Esophagus muscularis mucosa (tissue), 4 donors: ENCODE data around the gene NRAP. TPM values are rescaled to one million over a fixed set of nuclear protein-coding genes. Genes with fewer than 3 reads are reported as not detected.

Source experiments
- DNase-seq: peaks from one replicate; pipeline ENCODE4 v3.0.0-alpha.2; 2017; ENCODE audit errors: extremely low spot score
- H3K27ac ChIP-seq, 4 donors: fragments of 200-600 bp; sonication (generic); replicated peaks in 1 of 4; 1 replicate in 3 of 4; 2 replicates in 1 of 4; pipeline ENCODE4 v1.5.1; 2016 to 2019; ENCODE audit warnings: mild to moderate bottlenecking in 1 of 4
- H3K27me3 ChIP-seq, 4 donors: fragments of 200-600 bp; sonication (generic); one replicate each; pipeline versions ENCODE4 v1.5.1 to v1.6.0; 2016 to 2019
- H3K36me3 ChIP-seq, 4 donors: fragments of 200-600 bp; sonication (generic); one replicate each; pipeline ENCODE4 v1.5.1; 2016 to 2019
- H3K4me1 ChIP-seq, 4 donors: fragments of 200-600 bp; sonication (generic); one replicate each; pipeline ENCODE4 v1.5.1; 2016 to 2019
- H3K4me3 ChIP-seq, 4 donors: fragments of 200-600 bp; sonication (generic); 1 replicate in 2 of 4; 2 replicates in 2 of 4; pipeline ENCODE4 v1.5.1; 2016 to 2019; ENCODE audit warnings: mild to moderate bottlenecking in 4 of 4, moderate library complexity in 1 of 4
- H3K9me3 ChIP-seq, 4 donors: fragments of 200-600 bp; sonication (generic); 1 replicate in 3 of 4; 2 replicates in 1 of 4; pipeline ENCODE4 v1.5.1; 2016 to 2019
- EP300 ChIP-seq: sonication (generic); formaldehyde crosslinking; IDR thresholded peaks from one replicate; pipeline ENCODE4 v1.6.1; 2017; ENCODE audit warnings: antibody characterized with exemption
- POLR2A ChIP-seq: fragments of 450-650 bp; IDR thresholded peaks from one replicate; pipeline ENCODE4 v1.6.1; 2017; ENCODE audit warnings: antibody characterized with exemption, moderate library complexity, mild to moderate bottlenecking, low read depth
- POLR2AphosphoS5 ChIP-seq, 2 donors: sonication (generic); formaldehyde crosslinking; IDR thresholded peaks; one replicate each; pipeline ENCODE4 v1.6.1; 2017; ENCODE audit warnings: antibody characterized with exemption in 2 of 2
- WGBS: methylation state at CpG from one replicate; pipeline ENCODE4 v1.1.5; 2018; 5-methylcytosine and 5-hydroxymethylcytosine counted together
- intact Hi-C: fragments of 100-400 bp; cut with DNase I; formaldehyde crosslinking; loops from one replicate; pipeline ENCODE4 v1.15.1; 2023
- total RNA-seq, 4 donors: library from RNA; depleted of rRNA; stranded (reverse); fragments of >200 nt; gene quantifications; one replicate each; pipeline versions ENCODE4 v1.1.0 to v1.2.1, GENCODE V29; 2016
- TF ChIP-seq, protein P1 (sequence below), 3 experiments: fragments of 200-600 bp in 2 of 3; fragments of 450-650 bp in 1 of 3; sonication (generic) in 2 of 3; IDR thresholded peaks; one replicate each; pipeline ENCODE4 v1.5.1; 2017 to 2019; ENCODE audit warnings: antibody characterized with exemption in 3 of 3, mild to moderate bottlenecking in 2 of 3, moderate library complexity in 1 of 3

Gene NRAP
- total RNA-seq, 4 donors from 2014 or later, result not detected

DNA sequence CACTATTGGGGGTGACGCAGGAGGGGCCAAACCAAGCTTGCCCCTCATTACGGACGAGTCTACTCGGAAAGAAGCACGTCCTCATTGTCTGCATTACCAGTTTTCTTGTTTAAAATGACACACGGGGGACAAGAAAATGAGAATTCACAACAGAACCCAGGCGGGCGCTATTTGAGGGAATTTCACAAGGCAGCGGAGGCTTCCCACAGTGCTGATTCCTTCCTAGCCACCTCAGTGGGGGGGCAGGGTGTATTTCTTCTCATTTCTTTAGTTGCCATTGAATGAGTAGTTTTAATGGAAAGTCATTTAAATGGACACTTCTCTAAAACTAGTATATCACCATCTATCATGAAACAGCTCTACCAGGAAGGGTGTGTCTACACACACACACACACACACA, 42.9 kb downstream of the NRAP start:
- H3K36me3 ChIP-seq, result peaks cover 0 to 81% (median 0%) of the 10 kb centered on the region in 4 donors
- no peaks in the 10 kb centered on the region for H3K9me3 ChIP-seq
- TF ChIP-seq POLR2A, result no peak
- no peak for DNase-seq
- H3K4me1 ChIP-seq, result peaks cover 0 to 3% (median 0%) of the 10 kb centered on the region in 4 donors
- 91% methylated on average over 9 of the region's 9 CpGs for WGBS
- H3K4me3 ChIP-seq, result no peak overlapping the region
- peaks cover 0 to 23% (median 3%) of the 10 kb centered on the region in 4 donors for H3K27me3 ChIP-seq
- no peak overlapping the region for H3K27ac ChIP-seq
- intact Hi-C loops, result no loop called here

DNA sequence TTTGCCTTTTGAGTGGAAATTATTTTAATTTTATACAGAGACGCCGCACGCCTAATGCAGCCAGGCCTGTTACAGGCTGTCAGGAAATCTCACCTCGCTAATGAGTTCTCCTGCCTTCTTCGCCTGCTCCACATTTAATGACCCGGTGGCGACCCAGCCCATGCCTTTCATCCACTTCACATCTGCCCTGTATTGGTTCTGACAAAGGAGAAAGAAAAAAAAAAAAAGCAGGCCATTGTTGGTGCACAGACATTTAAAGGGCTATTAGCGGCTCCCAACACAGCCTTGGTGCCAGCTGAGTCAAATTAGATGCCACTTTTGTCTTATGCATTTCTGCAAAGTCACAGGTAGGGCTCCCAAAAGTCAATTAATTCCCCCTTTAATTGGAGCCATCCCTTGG, 43.3 kb downstream of the NRAP start:
- TF ChIP-seq POLR2AphosphoS5 (IDR thresholded peaks at IDR 0.05), result no peak
- TF ChIP-seq, protein P1, sequence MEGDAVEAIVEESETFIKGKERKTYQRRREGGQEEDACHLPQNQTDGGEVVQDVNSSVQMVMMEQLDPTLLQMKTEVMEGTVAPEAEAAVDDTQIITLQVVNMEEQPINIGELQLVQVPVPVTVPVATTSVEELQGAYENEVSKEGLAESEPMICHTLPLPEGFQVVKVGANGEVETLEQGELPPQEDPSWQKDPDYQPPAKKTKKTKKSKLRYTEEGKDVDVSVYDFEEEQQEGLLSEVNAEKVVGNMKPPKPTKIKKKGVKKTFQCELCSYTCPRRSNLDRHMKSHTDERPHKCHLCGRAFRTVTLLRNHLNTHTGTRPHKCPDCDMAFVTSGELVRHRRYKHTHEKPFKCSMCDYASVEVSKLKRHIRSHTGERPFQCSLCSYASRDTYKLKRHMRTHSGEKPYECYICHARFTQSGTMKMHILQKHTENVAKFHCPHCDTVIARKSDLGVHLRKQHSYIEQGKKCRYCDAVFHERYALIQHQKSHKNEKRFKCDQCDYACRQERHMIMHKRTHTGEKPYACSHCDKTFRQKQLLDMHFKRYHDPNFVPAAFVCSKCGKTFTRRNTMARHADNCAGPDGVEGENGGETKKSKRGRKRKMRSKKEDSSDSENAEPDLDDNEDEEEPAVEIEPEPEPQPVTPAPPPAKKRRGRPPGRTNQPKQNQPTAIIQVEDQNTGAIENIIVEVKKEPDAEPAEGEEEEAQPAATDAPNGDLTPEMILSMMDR (IDR thresholded peaks at IDR 0.05), result no peak
- TF ChIP-seq EP300, result no peak
- no peak for TF ChIP-seq POLR2A
- H3K27ac ChIP-seq, result no peak overlapping the region
- H3K27me3 ChIP-seq, result peaks cover 0 to 23% (median 3%) of the 10 kb centered on the region in 4 donors
- H3K4me3 ChIP-seq, result no peak overlapping the region
- 80% methylated on average over 8 of the region's 8 CpGs for WGBS
- H3K36me3 ChIP-seq, result peaks cover 0 to 81% (median 0%) of the 10 kb centered on the region in 4 donors
- H3K9me3 ChIP-seq, result no peaks in the 10 kb centered on the region
- intact Hi-C loops, result no loop called here
- DNase-seq, result no peak
- H3K4me1 ChIP-seq, result peaks cover 0 to 3% (median 0%) of the 10 kb centered on the region in 4 donors

DNA sequence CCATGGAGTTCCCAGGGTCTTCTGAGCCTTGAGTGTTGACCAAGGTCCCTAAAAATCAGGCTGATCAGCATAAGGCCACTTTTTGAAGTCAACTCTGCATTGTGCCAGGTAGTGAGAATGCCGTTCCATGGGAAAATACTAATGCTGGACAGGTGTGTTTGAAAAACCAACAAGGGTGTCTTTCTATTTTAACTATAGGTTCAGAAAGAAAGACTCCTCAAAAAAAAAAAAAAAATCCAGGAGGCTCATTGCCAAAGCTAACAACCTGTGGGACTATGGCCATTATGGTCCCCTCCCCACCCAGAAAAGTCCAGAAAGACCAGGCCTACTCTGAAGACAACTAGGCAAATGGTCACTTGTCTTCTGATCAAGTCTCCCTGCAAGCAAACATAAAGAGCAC, 44.4 kb downstream of the NRAP start:
- intact Hi-C loops, result no loop called here
- Histone ChIP-seq H3K27ac (no peak overlapping the region), H3K4me3 (no peak overlapping the region), H3K36me3 (peaks cover 0 to 81% (median 0%) of the 10 kb centered on the region in 4 donors), H3K4me1 (peaks cover 0 to 3% (median 0%) of the 10 kb centered on the region in 4 donors), H3K9me3 (no peaks in the 10 kb centered on the region), H3K27me3 (peaks cover 0 to 23% (median 3%) of the 10 kb centered on the region in 4 donors)
- WGBS, result 83% methylated on average over 1 of the region's 1 CpG
- no peak for DNase-seq
- TF ChIP-seq, protein P1 (IDR thresholded peaks at IDR 0.05), result no peak
- TF ChIP-seq POLR2AphosphoS5 (IDR thresholded peaks at IDR 0.05), result no peak
- TF ChIP-seq POLR2A, result no peak
- no peak for TF ChIP-seq EP300

DNA sequence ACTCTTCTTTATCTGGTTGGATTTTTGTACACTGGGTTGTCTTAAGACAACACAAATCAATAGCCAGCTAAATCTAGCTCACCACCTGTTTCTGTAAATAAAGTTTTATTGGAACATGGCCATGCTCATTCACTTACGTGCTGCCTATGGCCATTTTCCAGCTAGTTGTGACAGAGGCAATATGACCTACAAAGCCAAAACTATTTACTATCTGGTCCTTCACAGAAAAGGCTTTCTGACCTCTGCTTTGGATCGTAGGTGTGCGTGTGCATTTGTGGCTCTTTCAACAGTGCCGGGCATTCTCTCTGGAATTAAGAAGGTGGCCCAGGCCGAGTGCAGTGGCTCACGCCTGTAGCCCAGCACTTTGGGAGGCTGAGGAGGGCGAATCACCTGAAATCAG, 45.5 kb downstream of the NRAP start:
- TF ChIP-seq POLR2AphosphoS5 (IDR thresholded peaks at IDR 0.05), result no peak
- no peak for TF ChIP-seq POLR2A
- TF ChIP-seq, protein P1 (IDR thresholded peaks at IDR 0.05), result no peak
- no peak for TF ChIP-seq EP300
- DNase-seq, result no peak
- WGBS, result 87% methylated on average over 7 of the region's 7 CpGs
- Histone ChIP-seq H3K4me1 (peaks cover 0 to 8% (median 0%) of the 10 kb centered on the region in 4 donors), H3K27ac (no peak overlapping the region), H3K9me3 (no peaks in the 10 kb centered on the region), H3K27me3 (peaks cover 0 to 23% (median 3%) of the 10 kb centered on the region in 4 donors), H3K36me3 (peaks cover 0 to 83% (median 0%) of the 10 kb centered on the region in 4 donors), H3K4me3 (no peak overlapping the region)
- intact Hi-C loops, result no loop called here

DNA sequence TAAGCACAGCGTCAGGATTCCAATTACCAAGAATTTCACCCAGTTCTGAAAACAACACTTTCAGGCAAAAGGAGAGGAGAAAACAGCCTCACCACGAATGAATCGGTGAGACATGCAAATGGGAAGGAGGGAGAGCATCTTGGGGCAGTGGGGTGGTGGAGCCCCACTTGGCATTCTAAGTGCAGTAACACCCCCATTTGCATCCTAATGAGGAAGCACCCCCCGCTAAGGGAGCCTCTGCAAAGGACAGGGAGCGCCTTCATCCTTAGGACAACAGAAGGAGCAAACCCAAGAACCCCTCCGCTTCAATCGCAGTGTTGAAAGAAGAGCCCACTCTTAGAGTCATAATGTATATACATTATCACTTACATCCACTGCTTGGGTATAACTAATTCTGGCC, 46.8 kb downstream of the NRAP start:
- Histone ChIP-seq H3K27ac (no peak overlapping the region), H3K27me3 (peaks cover 0 to 23% (median 3%) of the 10 kb centered on the region in 4 donors), H3K9me3 (no peaks in the 10 kb centered on the region), H3K4me3 (no peak overlapping the region), H3K36me3 (peaks cover 0 to 74% (median 0%) of the 10 kb centered on the region in 4 donors), H3K4me1 (peaks cover 5 to 13% (median 6%) of the 10 kb centered on the region in 4 donors)
- DNase-seq, result no peak
- WGBS, result 24% methylated on average over 7 of the region's 7 CpGs
- TF ChIP-seq POLR2A (no peak), EP300 (no peak), POLR2AphosphoS5 (IDR thresholded peaks at IDR 0.05) (no peak)
- TF ChIP-seq, protein P1 (IDR thresholded peaks at IDR 0.05), result no peak
- intact Hi-C loops, result no loop called here
